HG03066 (cell line): Measurements from ENCODE around the gene PTGDR2.

ENCODE experiments used
- ATAC-seq: cut with Tn5 transposase; IDR thresholded peaks from one replicate; pipeline ENCODE4 v1.9.1; 2021; ENCODE audit warnings: low read depth; ENCODE audit not compliant: unreplicated experiment

The PTGDR2 gene

DNA sequence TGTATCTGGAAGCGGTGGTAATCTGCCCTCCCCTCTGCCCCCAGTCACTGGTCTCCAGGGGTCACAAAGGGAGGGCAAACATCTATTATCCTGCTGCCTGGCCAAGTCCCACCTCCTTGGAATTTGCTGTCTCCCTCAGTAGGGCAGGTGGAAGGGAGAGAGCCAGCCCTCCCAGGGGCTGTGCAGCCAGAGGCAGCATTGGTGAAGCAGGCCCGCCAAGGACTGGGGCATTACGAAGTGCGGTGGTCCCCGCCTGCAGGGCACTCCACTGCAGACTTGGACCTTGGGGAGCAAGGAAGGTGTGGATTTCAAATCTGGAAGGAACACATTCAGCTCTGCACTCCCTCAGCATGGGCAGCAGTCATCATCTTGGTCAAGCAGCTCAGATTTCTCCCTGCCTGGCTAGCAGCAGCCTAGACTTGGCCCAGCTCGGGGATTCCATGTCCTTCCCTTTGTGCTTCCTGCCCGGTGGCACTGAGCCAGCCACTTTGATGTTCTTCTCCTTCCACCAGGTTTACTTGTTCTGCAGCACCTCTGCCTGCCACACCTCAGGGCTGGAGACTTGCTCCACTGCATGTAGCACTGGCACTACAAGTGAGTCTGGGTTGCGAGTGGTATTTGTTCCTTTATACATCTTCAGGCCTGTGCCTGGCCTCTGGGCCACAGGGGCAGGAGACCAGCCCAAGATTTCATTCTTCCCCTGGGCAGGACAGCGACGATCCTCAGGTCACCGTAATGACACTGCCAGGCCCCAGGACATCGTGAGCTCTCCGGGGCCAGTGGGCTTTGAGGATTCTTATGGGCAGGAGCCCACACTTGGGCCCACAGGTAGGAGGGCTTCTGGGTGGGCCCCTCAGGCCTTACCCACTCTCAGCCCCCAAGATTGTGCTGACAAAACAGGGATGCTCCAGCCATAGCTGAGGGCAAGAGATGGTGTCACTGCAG lies 18.9 kb upstream of the PTGDR2 start:
- ATAC-seq: no peak

DNA sequence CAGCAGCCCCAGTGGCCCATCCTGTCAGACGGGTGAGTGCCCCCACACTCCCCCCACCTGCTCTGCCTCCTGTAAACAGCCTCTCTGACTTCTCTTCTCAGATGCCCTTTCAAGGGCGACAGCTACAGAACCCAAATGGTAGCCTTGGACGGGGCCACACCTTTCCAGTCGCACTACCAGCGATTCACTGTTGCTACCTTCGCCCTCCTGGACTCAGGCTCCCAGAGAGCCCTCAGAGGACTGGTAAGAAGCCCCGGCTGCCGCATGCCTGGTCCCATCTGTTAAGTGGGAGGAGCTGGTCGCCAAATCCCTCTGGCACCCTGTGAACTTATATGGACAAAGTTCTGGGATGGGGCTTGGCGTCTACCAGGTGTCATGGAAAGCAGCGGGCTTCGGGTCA lies 17.8 kb upstream of the PTGDR2 start:
- no peak for ATAC-seq

DNA sequence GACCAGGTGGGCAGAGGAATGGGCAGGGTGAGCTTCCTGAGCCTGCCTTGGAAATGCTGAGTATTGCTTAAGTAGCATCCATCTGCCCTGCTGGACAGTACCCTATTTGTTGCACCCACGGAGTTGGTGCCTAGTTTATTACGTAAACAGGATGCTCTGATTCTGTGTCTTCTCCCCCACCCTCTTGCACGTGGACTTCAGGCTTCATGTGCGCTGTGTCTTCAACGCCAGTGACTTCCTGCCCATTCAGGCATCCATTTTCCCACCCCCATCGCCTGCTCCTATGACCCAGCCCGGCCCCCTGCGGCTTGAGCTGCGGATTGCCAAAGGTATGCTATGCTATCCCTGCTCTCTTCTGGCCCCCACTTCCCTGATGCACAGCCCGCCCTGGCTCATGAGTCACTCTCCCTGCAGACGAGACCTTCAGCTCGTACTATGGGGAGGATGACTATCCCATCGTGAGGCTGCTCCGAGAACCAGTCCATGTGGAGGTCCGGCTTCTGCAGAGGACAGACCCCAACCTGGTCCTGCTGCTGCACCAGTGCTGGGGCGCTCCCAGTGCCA lies 17.3 kb upstream of the PTGDR2 start:
- no peak for ATAC-seq

DNA sequence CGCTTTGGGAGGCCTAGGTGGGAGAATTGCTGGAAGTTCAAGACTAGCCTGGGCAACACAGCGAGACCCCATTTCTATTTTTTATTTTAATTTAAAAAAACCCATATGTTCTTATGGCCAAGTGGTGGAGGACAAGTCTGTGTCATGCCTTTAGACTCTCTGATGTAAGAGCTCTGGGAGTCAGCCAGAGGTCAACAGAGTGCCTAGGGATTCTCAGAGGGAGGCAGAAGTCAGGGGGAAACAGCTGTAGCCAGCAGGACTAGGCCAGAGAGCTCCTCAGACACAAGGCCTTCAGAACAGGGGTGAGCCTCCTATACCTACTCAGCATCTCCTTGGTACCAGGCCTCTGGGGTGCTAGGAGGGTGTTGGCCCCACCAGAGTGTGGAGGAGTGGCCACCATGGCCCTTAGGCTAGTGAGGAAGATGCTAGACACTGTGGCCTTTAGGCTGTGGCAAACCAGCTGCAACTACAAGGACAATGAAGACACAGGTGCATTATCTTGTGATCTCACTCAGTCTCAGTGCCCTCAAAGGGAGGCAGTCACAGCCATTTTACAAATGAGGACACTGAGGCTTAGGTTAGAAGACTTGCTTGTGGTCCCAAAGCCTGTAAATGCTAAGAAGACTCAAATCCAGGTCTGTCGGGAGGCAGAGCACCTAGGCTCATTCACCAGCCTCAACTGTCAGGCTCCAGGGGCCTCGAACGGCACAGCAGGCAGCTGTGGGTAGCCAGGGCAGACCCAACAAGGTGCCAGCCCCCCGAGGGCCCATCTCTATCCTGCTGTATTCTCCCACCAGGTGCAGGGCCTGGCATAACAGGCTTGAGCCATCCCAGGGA lies 16.6 kb upstream of the PTGDR2 start:
- ATAC-seq: no peak

GRCh38 chr11:60871378-60872061 lies 15.8 kb upstream of the PTGDR2 start:
- ATAC-seq: no peak

DNA sequence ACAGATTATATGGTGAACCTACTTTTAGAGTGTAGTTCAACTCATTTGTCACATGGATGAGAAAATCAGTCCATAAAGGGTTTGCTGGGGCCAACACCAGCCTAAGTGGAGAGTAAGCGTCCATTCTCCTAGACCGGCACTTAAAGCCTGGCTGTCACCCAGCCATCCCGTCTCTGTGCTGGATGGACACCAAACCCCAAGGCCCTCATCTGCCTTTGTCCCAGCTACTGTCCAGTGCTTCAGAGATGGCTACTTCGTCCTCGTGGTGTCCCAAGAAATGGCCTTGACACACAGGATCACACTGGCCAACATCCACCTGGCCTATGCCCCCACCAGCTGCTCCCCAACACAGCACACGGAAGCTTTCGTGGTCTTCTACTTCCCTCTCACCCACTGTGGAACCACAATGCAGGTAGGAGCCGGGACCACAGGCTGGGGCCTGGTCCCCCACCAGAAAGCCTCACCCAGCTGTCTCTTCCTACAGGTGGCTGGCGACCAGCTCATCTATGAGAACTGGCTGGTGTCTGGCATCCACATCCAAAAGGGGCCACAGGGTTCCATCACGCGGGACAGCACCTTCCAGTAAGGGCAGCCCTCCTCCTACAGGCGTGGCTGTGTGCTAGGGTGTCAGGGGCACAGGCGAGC lies 15.1 kb upstream of the PTGDR2 start:
- no peak for ATAC-seq

- ATAC-seq: no peak
Observed at GRCh38 chr11:60870276-60870675, 14.5 kb upstream of the PTGDR2 start.

DNA sequence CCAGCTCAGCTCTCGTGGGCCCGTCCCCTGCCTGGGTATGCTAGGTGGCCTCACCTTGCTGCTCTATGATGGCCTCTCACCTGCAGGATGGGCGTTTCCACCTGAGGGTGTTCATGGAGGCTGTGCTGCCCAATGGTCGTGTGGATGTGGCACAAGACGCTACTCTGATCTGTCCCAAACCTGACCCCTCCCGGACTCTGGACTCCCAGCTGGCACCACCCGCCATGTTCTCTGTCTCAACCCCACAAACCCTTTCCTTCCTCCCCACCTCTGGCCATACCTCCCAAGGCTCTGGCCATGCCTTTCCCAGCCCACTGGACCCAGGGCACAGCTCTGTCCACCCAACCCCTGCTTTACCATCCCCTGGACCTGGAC lies 13.7 kb upstream of the PTGDR2 start:
- ATAC-seq: no peak

GRCh38 chr11:60868682-60869450 lies 13.1 kb upstream of the PTGDR2 start:
- ATAC-seq: no peak

DNA sequence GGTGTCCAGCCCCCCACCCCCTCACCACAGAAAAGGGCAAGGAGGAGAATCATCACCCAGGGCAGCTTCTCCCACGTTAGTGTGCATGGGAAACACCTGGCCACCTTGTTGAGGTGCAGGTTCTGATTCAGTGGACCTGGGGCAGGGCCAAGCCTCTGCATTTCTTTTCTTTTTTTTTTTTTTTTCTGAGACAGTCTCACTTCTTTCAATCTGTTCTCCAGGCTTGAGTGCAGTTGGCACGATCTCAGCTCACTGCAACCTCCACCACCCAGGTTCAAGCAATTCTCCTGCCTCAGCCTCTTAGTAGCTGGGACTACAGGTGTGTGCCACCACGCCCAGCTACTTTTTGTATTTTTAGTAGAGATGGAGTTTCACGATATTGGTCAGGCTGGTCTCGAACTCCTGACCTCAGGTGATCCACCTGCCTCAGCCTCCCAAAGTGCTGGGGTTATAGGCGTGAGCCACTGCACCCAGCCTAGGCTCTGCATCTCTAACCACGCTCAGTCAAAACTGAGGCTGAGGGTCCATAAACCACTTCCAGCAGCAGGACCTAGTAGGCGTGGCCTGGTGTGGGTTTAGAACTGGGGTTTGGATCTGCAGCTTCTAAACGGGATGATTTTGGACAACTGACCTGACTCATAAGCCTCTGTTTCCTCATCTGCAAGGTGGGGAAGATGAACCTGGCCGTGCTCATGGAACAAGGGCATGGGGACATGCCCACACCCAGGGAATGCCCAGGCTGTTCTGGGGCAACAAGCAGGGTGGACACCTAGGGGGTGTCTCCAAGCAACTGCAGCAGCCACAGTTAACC lies 12.3 kb upstream of the PTGDR2 start:
- no peak for ATAC-seq

GRCh38 chr11:60866911-60867870 lies 11.4 kb upstream of the PTGDR2 start, which contains the start of gene ZP1:
TSS of gene ZP1 (plus strand) at chr11:60867542. CDS start at chr11:60867562, 20 bp downstream.
- ATAC-seq: no peak

DNA sequence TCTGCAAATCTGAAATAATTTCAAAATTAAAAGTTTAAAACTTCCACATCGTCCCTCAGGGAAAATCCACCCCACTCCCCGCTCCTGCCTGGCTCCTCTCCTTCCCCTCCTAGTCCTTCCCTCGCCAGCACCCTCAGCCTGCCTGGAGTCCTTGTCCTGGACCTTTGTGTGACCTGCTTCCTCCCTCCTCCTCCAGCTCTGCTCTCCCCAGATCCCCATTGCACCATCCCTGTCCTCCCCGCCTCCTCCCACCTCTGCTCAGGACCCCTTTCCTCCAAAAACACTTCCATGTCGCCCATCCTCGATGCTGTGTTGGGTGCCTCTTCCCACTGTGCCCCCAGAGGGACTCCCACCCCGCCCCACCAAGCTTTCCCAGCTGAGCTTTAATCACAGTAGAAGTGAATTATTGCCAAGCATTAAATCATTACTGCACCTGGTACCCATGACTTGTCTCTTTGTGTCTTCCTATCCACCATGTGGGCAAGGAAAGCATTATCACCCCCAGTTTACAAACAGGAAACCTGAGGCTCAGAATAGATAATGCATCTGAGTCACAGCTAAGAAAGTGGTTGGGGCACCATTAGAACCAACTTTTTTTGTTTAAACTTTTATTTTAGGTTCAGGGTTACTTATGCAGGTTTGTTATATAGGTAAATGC lies 9.2 kb upstream of the PTGDR2 start:
- ATAC-seq: no peak

DNA sequence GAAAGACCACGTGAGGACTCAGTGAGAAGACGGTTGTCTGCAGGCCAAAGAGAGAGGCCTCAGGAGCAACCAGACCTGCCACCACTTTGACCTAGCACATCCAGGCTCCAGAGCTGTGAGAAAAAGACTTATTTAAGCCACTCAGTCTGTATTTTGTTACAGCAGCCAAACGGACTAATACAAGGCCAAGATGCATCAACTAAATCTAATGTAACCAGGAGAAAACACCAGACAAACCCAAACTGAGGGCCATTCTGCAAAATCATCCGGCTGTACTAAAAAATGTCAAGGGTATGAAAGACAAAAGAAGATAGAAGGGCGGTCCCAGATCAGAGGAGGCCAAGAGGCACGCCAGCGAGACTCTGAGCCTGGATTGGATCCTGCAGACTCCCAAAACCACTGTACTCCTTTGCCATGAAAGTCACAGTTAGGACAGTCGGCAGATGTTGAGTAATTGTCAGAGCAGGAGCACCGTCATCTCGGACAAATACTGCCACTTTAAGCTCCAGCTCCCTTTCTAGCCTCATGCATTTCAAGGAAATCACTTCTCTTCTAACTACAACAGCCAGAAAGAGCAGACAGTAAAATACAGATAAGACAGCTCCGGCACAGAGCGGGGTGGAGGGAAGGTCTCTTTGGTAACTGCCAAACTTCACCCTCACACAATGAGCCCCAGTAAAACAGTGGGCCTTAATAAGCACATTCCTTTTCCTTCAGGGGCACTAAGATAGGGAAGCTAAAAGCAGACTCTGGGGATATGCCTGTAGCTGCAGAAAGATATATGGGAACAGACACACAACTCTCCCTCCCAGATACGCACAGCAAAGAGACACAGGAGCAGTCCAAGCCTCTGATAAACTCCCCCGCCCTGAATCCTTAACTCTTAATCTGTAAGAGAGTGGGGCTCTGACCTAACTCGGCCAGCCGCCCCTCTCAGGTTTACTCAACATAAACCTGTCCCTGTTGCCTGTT lies 8.1 kb upstream of the PTGDR2 start:
- no peak for ATAC-seq

DNA sequence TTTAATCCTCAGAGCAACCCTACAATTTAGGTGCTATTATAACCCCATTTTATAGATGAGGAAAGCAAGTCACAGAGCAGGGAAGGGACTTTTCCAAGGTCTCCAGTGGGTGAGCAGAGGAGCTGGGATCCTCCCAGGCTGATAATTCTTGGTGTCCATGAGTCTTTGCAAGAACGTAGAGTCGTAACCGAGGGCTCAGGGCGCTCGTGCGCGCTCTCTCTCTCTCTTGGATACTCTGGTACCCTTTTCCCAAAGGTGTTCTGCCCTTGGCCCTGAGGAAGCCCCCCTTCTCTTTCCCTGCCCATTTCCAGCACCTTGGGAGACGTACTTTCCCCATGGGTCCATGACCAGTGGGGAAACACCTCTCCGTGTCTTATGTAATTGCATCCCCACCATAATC lies 6.4 kb upstream of the PTGDR2 start:
- no peak for ATAC-seq

GRCh38 chr11:60860943-60861342 lies 5.2 kb upstream of the PTGDR2 start:
- no peak for ATAC-seq
